ENCODE results near the gene PTGR2.
A peak's percentile ranks its signal among the peaks of the same experiment; 100 is the strongest.
"Not testable (repeated sequence)": the region's sequence is repeated elsewhere in the genome, so short reads cannot be mapped to it uniquely, and the experiment has no call there.

Gene PTGR2

DNA sequence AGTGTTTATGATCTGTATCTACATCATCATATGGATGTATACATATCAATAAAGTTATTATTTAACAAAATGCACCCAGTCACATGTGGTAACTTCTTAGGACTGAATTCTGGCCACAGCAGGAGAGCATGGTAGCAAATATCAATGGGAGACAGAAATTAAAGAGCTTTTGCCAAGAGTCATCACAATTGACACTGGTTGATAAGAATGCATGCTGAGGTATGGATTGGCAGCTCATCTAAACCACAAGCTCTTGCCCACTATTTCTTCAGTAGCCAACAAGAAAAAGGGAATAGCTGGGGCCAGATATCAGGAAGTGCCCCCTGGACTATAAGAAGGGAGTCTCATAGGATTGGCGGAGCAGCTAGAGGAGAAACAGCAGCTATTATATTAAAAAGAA, 9.4 kb upstream of the PTGR2 start:
- no peak for ATAC-seq (replicated peaks; ENCODE audit: extremely low read depth, poor library complexity, severe bottlenecking)
- Mint-ChIP-seq H3K27ac (ENCODE audit: low read depth) (no peak overlapping the region), H3K9me3 (no peaks in the 10 kb centered on the region), H3K4me1 (no peaks in the 10 kb centered on the region), H3K36me3 (ENCODE audit: insufficient read depth) (no peaks in the 10 kb centered on the region), H3K4me3 (no peak overlapping the region), H3K27me3 (no peaks in the 10 kb centered on the region)
- DNase-seq (ENCODE audit: low spot score in 2 of 2), result no peak

DNA sequence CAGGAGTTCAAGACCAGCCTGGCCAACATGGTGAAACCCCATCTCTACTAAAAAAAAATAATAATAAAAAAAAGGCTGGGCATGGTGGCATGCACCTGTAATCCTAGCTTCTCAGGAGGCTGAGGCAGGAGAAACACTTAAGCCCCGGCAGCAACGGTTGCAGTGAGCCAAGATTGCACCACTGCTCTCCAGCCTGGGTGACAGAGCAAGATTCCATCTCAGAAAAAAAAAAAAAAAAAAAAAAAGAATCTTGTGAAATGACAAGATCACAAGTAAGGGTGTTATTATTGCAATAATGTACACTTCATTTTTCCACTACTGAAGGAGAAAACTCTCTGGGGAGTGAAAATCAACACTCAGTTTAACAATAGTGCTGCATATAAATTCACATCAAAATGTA, 8.8 kb upstream of the PTGR2 start:
- Mint-ChIP-seq H3K9me3 (no peaks in the 10 kb centered on the region), H3K27ac (ENCODE audit: low read depth) (no peak overlapping the region), H3K4me3 (no peak overlapping the region), H3K4me1 (no peaks in the 10 kb centered on the region), H3K36me3 (ENCODE audit: insufficient read depth) (no peaks in the 10 kb centered on the region), H3K27me3 (no peaks in the 10 kb centered on the region)
- DNase-seq (ENCODE audit: low spot score in 2 of 2) (no peak), ATAC-seq (replicated peaks; ENCODE audit: extremely low read depth, poor library complexity, severe bottlenecking) (no peak)

DNA sequence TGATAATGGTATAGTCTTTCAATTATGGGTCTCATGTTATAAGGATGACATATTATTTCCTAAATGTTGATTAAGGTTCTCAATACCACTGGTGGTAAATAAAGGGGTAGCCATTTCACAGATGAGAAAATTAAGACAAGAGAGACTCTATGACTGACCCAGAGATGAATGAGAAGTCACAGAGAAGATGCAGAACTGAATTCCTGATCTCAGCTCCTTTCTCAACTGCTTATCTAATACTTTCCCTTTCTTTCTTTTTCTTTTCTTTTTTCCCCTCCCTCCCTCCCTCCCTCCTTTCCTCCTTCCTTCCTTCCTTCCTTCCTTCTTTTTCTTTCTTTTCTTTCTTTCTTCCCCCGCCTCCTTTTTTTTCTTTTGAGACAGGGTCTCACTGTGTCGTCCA, 8.3 kb upstream of the PTGR2 start:
- Mint-ChIP-seq H3K4me3 (no peak overlapping the region), H3K9me3 (no peaks in the 10 kb centered on the region), H3K36me3 (ENCODE audit: insufficient read depth) (no peaks in the 10 kb centered on the region), H3K27me3 (no peaks in the 10 kb centered on the region), H3K27ac (ENCODE audit: low read depth) (no peak overlapping the region), H3K4me1 (no peaks in the 10 kb centered on the region)
- DNase-seq (ENCODE audit: low spot score in 2 of 2) (no peak), ATAC-seq (replicated peaks; ENCODE audit: extremely low read depth, poor library complexity, severe bottlenecking) (no peak)

DNA sequence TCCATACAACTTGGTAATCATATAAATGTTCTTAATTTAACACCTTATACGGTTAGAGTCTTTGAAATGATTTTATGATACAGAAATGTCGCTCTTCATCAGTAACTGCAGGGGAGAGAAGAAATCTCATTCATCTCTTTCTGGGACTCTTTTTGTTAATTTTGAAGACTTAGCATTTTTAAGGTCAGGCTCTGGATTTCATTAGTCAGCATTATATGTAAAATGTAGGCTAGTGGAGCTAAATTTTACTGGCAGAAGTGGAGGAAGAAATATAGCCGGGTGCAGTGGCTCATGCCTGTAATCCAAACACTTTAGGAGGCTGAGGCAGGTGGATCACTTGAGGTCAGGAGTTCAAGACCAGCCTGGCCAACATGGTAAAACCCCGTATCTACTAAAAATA, 4.7 kb upstream of the PTGR2 start:
- Mint-ChIP-seq H3K27ac (ENCODE audit: low read depth) (no peak overlapping the region), H3K27me3 (no peaks in the 10 kb centered on the region), H3K9me3 (no peaks in the 10 kb centered on the region), H3K4me3 (no peak overlapping the region), H3K36me3 (ENCODE audit: insufficient read depth) (peaks cover 8% of the 10 kb centered on the region), H3K4me1 (peaks cover 12% of the 10 kb centered on the region)
- DNase-seq (ENCODE audit: low spot score in 2 of 2) (no peak), ATAC-seq (replicated peaks; ENCODE audit: extremely low read depth, poor library complexity, severe bottlenecking) (no peak)

DNA sequence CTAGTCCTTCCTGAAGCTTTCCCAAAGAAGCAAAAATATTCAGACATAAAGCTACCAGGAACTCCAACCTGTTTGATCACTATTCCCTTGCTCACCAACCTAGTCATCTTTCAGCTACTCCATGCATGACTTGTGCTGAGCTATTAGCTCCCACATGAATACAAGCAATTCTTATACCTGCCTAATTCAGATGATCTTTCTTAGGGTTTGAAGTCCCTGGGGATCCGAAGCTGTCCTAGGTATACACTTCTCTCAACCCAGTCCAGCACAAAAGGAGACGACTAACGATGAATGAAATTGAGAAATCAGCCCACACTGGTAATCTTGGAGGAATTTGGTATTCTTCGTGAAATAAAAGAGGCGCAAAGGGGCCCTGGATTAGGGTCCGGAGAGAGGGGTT, 631 bp upstream of the PTGR2 start:
- Mint-ChIP-seq H3K9me3 (no peaks in the 10 kb centered on the region), H3K4me3 (peak overlapping the region; percentile 90), H3K36me3 (ENCODE audit: insufficient read depth) (peaks cover 15% of the 10 kb centered on the region), H3K4me1 (peaks cover 20% of the 10 kb centered on the region), H3K27ac (ENCODE audit: low read depth) (peak overlapping the region; percentile 95), H3K27me3 (no peaks in the 10 kb centered on the region)
- DNase-seq (ENCODE audit: low spot score in 2 of 2) (no peak), ATAC-seq (replicated peaks; ENCODE audit: extremely low read depth, poor library complexity, severe bottlenecking) (no peak)

DNA sequence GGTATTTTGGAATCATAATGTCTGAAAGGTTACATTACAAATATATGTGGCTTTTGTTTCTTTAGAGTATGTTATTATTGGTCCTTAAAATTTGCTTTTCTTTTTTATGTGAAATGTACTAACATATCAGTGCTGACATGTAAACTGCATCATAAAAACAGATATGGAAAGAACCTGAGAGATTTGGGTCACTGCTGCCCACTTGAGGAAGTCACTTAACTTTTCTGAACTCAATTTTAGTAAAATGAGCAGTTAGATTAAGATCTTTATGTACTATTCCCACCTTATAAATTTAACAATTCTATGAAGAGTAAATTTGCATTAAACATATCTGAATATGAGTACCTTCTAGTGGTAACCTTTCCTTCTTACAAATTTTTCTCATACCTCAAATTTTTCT, 7.5 kb downstream of the PTGR2 start:
- no peaks in the 10 kb centered on the region for H3K27me3 Mint-ChIP-seq
- no peak for ATAC-seq (replicated peaks; ENCODE audit: extremely low read depth, poor library complexity, severe bottlenecking)
- no peak for DNase-seq (ENCODE audit: low spot score in 2 of 2)

DNA sequence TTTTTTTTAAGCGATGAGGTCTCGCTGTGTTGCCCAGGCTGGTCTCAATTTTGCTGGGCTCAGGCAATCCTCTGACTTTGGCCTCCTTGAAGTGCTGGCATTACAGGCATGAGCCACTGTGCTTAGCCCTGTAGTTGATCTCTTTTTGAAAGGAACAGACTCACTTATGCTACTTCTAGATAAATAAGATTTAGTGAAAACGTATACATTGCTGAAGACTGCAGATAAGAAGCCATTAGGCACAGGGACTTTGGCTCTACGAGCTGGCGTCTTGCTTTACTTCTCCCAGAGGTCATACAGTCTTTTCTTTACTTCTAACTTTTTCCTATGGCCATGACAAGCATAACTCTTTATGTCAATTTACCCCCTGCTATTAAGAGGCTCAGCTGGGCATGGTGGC, 9.4 kb downstream of the PTGR2 start:
- ATAC-seq (replicated peaks; ENCODE audit: extremely low read depth, poor library complexity, severe bottlenecking) (no peak), DNase-seq (ENCODE audit: low spot score in 2 of 2) (no peak)
- H3K4me1 Mint-ChIP-seq, result no peaks in the 10 kb centered on the region
- no peaks in the 10 kb centered on the region for H3K9me3 Mint-ChIP-seq
- no peaks in the 10 kb centered on the region for H3K27me3 Mint-ChIP-seq
- H3K27ac Mint-ChIP-seq (ENCODE audit: low read depth), result no peak overlapping the region
- no peaks in the 10 kb centered on the region for H3K36me3 Mint-ChIP-seq (ENCODE audit: insufficient read depth)
- no peak overlapping the region for H3K4me3 Mint-ChIP-seq

More for the DNA sequence above, 7.5 kb downstream of the PTGR2 start:
- no peaks in the 10 kb centered on the region for H3K4me1 Mint-ChIP-seq
- no peak overlapping the region for H3K4me3 Mint-ChIP-seq
- no peaks in the 10 kb centered on the region for H3K9me3 Mint-ChIP-seq
- no peaks in the 10 kb centered on the region for H3K36me3 Mint-ChIP-seq (ENCODE audit: insufficient read depth)
- no peak overlapping the region for H3K27ac Mint-ChIP-seq (ENCODE audit: low read depth)

DNA sequence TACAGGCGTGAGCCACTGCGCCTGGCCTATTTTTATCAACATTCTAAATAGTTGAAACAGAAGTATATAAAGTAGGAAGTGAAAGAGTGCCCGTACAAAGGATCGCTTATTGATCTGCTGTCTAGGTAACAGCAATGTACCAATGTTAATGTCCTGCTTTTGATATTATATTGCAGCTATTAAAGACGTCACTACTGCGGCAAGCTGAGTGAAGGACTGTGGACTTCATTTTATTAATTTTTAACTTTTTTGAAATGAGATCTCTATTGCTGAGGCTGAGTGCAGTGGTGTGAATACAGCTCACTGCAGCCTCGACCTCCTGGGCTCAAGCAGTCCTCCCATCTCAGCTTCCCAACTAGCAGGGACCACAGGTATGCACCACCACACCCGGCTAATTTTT, 10.8 kb downstream of the PTGR2 start:
- ATAC-seq (replicated peaks; ENCODE audit: extremely low read depth, poor library complexity, severe bottlenecking) (no peak), DNase-seq (ENCODE audit: low spot score in 2 of 2) (no peak)
- Mint-ChIP-seq H3K4me3 (no peak overlapping the region), H3K36me3 (ENCODE audit: insufficient read depth) (no peaks in the 10 kb centered on the region), H3K9me3 (no peaks in the 10 kb centered on the region), H3K27ac (ENCODE audit: low read depth) (no peak overlapping the region), H3K4me1 (no peaks in the 10 kb centered on the region), H3K27me3 (no peaks in the 10 kb centered on the region)

DNA sequence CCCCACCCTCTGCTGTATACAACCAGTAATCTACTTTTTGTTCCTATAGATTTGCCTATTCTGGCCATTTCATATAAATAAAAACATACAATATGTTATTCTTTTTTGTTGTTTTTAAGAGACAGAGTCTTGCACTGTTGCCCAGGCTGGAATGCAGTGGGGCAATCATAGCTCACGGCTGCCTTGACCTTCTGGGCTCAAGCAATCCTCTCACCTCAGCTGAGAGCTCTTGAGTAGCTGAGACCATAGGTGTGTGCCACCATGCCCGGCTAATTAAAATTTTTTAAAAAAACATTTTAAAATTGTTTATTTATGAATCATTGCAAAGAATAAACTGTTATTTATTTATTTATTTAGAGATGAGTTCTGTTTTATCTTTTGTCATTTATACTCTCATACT, 11.6 kb downstream of the PTGR2 start:
- Mint-ChIP-seq H3K27ac (ENCODE audit: low read depth) (no peak overlapping the region), H3K4me3 (no peak overlapping the region), H3K36me3 (ENCODE audit: insufficient read depth) (no peaks in the 10 kb centered on the region), H3K4me1 (no peaks in the 10 kb centered on the region), H3K9me3 (no peaks in the 10 kb centered on the region), H3K27me3 (no peaks in the 10 kb centered on the region)
- DNase-seq (ENCODE audit: low spot score in 2 of 2) (no peak), ATAC-seq (replicated peaks; ENCODE audit: extremely low read depth, poor library complexity, severe bottlenecking) (no peak)

DNA sequence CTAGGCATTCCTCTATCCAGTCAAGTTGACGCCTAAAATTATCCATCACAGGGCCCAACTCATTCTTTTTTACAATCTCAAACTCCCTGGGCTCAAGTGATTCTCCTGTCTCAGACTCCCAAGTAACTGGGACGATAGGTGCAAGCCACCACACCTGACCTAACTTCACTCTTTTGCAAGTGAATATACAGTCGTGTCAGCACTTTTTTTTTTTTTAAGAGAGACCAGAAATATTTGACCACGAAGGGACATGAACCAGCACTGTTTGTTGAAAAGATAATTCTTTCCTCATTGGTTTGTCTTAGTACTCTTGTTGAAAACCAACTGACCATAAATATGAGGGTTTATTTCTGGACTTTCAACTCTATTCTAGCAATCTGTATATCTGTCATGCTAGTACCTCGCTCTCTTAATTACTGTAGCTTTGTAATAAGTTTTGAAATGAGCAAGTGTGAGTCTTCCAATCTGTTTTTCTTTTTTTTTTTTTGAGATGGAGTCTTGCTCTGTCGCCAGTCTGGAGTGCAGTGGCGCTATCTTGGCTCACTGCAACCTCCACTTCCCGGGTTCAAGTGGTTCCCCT, 14.0 kb downstream of the PTGR2 start:
- DNase-seq (ENCODE audit: low spot score in 2 of 2) (no peak), ATAC-seq (replicated peaks; ENCODE audit: extremely low read depth, poor library complexity, severe bottlenecking) (no peak)
- no peak overlapping the region for H3K4me3 Mint-ChIP-seq
- H3K27ac Mint-ChIP-seq (ENCODE audit: low read depth), result no peak overlapping the region
- no peaks in the 10 kb centered on the region for H3K9me3 Mint-ChIP-seq
- no peaks in the 10 kb centered on the region for H3K27me3 Mint-ChIP-seq
- no peaks in the 10 kb centered on the region for H3K36me3 Mint-ChIP-seq (ENCODE audit: insufficient read depth)
- no peaks in the 10 kb centered on the region for H3K4me1 Mint-ChIP-seq

DNA sequence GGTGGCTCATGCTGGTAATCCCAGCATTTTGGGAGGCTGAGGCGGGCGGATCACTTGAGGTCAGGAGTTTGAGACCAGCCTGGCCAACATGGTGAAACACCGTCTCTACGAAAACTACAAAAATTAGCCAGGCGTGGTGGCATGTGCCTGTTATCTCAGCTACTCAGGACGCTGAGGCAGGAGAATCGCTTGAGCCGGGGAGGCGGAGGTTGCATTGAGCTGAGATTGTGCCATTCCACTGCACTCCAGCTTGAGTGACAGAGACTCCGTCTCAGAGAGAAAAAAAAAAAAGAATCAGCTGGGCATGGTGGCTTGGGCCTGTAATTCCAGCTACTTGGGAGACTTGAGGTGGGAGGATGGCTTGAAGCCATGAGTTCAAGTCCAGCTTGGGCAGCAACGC, 18.1 kb downstream of the PTGR2 start:
- H3K27me3 Mint-ChIP-seq; H3K36me3 Mint-ChIP-seq (ENCODE audit: insufficient read depth); H3K4me3 Mint-ChIP-seq; ATAC-seq (replicated peaks; ENCODE audit: extremely low read depth, poor library complexity, severe bottlenecking); DNase-seq (ENCODE audit: low spot score in 2 of 2); H3K4me1 Mint-ChIP-seq; H3K27ac Mint-ChIP-seq (ENCODE audit: low read depth); H3K9me3 Mint-ChIP-seq: not testable (repeated sequence)

DNA sequence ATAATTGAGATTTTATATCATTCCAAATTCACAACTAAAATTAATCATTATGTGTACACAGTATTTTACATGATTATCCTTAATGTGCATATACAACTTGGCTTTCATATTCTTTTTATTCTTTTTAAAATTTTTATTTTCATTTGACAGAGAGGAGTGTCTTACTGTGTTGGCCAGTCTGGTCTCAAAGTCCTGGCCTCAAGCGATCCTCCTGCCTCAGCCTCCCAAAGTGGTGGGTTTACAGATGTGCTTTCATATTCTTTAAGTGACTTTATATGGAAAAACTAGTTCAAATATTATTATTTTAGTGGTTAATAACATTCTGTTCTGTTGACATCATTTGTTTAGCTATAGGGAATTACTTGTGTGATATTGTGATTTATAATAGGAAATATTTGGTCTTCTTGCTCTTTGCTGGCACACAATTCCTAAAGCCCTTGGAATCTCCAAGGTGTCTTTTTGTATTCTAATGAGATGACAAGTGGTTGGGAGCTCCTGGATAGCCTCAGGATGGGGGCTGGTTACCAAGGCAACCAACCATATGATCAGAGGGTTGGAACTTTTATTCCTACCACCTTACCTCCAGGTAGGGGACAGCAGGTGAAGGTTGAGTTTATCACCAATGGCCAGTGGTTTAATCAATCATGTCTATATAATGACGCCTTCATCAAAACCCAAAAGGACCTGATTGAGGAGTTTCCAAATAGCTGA, 19.0 kb downstream of the PTGR2 start:
- no peaks in the 10 kb centered on the region for H3K27me3 Mint-ChIP-seq
- ATAC-seq (replicated peaks; ENCODE audit: extremely low read depth, poor library complexity, severe bottlenecking), result no peak
- no peak overlapping the region for H3K4me3 Mint-ChIP-seq
- H3K27ac Mint-ChIP-seq (ENCODE audit: low read depth), result no peak overlapping the region
- H3K4me1 Mint-ChIP-seq, result no peaks in the 10 kb centered on the region
- no peaks in the 10 kb centered on the region for H3K9me3 Mint-ChIP-seq
- DNase-seq (ENCODE audit: low spot score in 2 of 2), result no peak
- peaks cover 2% of the 10 kb centered on the region for H3K36me3 Mint-ChIP-seq (ENCODE audit: insufficient read depth)

DNA sequence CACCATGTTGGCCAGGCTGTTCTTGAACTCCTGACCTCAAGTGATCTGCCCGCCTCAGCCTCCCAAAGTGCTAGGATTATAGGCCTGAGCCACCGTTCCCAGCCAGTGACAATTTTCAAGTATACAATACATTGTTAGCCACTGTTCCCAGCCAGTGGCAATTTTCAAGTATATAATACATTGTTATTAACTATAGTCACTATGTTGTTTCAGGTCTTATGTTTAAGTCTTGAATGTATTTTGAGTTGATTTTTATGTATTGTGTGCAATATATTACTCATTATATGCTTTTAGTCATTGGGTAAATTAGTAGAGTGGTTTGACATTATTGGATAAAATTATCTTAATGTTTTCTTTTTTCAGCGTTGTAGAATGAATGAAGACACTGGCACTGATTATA, 22.0 kb downstream of the PTGR2 start:
- H3K36me3 Mint-ChIP-seq (ENCODE audit: insufficient read depth), result peaks cover 2% of the 10 kb centered on the region
- H3K4me1 Mint-ChIP-seq, result no peaks in the 10 kb centered on the region
- no peak overlapping the region for H3K27ac Mint-ChIP-seq (ENCODE audit: low read depth)
- no peak for ATAC-seq (replicated peaks; ENCODE audit: extremely low read depth, poor library complexity, severe bottlenecking)
- no peak overlapping the region for H3K4me3 Mint-ChIP-seq
- H3K9me3 Mint-ChIP-seq, result no peaks in the 10 kb centered on the region
- no peak for DNase-seq (ENCODE audit: low spot score in 2 of 2)
- no peaks in the 10 kb centered on the region for H3K27me3 Mint-ChIP-seq
